MM.1S (cell line): ENCODE measurements around the gene ZNF691.

ENCODE experiments used
- DNase-seq: peaks from one replicate; pipeline ENCODE4 v3.0.0-alpha.2; 2015
- H2AFZ ChIP-seq: fragments of 300-600 bp; sonication (generic); 2 replicates; pipeline ENCODE4 v1.6.0; 2016; ENCODE audit warnings: antibody characterized with exemption, low read length
- H3F3A ChIP-seq: fragments of 300-600 bp; sonication (generic); 2 replicates; pipeline ENCODE4 v1.6.1; 2016; ENCODE audit warnings: mild to moderate bottlenecking, antibody characterized with exemption, low read length, moderate library complexity, mixed read lengths; ENCODE audit not compliant: insufficient read depth
- H3K27ac ChIP-seq: fragments of 300-600 bp; sonication (generic); 2 replicates; pipeline ENCODE4 v1.5.1; 2016; ENCODE audit warnings: mild to moderate bottlenecking, low read length
- H3K27me3 ChIP-seq: fragments of 300-600 bp; sonication (generic); replicated peaks from 2 replicates; pipeline ENCODE4 v1.6.0; 2016; ENCODE audit warnings: low read length; ENCODE audit not compliant: insufficient read depth
- H3K36me3 ChIP-seq: fragments of 300-600 bp; sonication (generic); replicated peaks from 2 replicates; pipeline ENCODE4 v1.6.1; 2016; ENCODE audit warnings: mild to moderate bottlenecking, low read length, mixed read lengths; ENCODE audit not compliant: insufficient read depth
- H3K4me1 ChIP-seq: fragments of 300-600 bp; sonication (generic); 2 replicates; pipeline ENCODE4 v1.6.1; 2016; ENCODE audit warnings: low read length, mixed read lengths
- H3K4me2 ChIP-seq: fragments of 300-600 bp; sonication (generic); 2 replicates; pipeline ENCODE4 v1.6.0; 2016; ENCODE audit warnings: low read depth, low read length
- H3K4me3 ChIP-seq: fragments of 300-600 bp; sonication (generic); 2 replicates; pipeline ENCODE4 v1.5.1; 2016; ENCODE audit warnings: low read length, mixed read lengths
- H3K79me2 ChIP-seq: fragments of 300-600 bp; sonication (generic); 2 replicates; pipeline ENCODE4 v1.6.1; 2016; ENCODE audit warnings: mixed run types, low read length, mixed read lengths
- H3K9ac ChIP-seq: fragments of 300-600 bp; sonication (generic); 2 replicates; pipeline ENCODE4 v1.6.1; 2016; ENCODE audit warnings: low read length, mixed read lengths
- H3K9me2 ChIP-seq: fragments of 300-600 bp; sonication (generic); replicated peaks from 2 replicates; pipeline ENCODE4 v1.6.1; 2016; ENCODE audit warnings: mild to moderate bottlenecking, low read length, mixed read lengths; ENCODE audit not compliant: insufficient read depth
- H3K9me3 ChIP-seq: fragments of 300-600 bp; sonication (generic); replicated peaks from 2 replicates; pipeline ENCODE4 v1.6.1; 2016; ENCODE audit warnings: mild to moderate bottlenecking, low read length, mixed read lengths; ENCODE audit not compliant: insufficient read depth
- H4K20me1 ChIP-seq: fragments of 300-600 bp; sonication (generic); 2 replicates; pipeline ENCODE4 v1.6.1; 2016; ENCODE audit warnings: mild to moderate bottlenecking, low read length, moderate library complexity, mixed read lengths; ENCODE audit not compliant: insufficient read depth
- CTCF ChIP-seq: fragments of 300-600 bp; sonication (generic); IDR thresholded peaks from 2 replicates; pipeline ENCODE4 v1.5.1; 2016; ENCODE audit warnings: antibody characterized with exemption, low read length, mixed read lengths
- EZH2 ChIP-seq: fragments of 300-600 bp; sonication (generic); optimal IDR thresholded peaks from 2 replicates; pipeline ENCODE3; 2017; ENCODE audit warnings: low read depth, mild to moderate bottlenecking, antibody characterized with exemption, low read length, mixed read lengths
- EZH2phosphoT487 ChIP-seq: fragments of 300-600 bp; sonication (generic); IDR thresholded peaks from 2 replicates; pipeline ENCODE4 v1.6.1; 2018; ENCODE audit warnings: antibody characterized with exemption, low read length

The ZNF691 gene

GRCh38 chr1:42838482-42839190, 7.8 kb upstream of the ZNF691 start:
- H3K27me3 ChIP-seq = no peaks in the 10 kb centered on the region
- no peaks in the 10 kb centered on the region for H3K9me3 ChIP-seq
- H2AFZ ChIP-seq = no peak overlapping the region
- H3K4me2 ChIP-seq = peak overlapping the region; percentile 21; the same call in 1 of the 2 replicates
- H3K36me3 ChIP-seq = no peaks in the 10 kb centered on the region
- DNase-seq = no peak
- TF ChIP-seq EZH2 (no peak), CTCF (no peak), EZH2phosphoT487 (no peak)
- no peaks in the 10 kb centered on the region for H3K79me2 ChIP-seq
- H3K4me3 ChIP-seq = no peak overlapping the region
- no peak overlapping the region for H3K9ac ChIP-seq
- no peaks in the 10 kb centered on the region for H3K4me1 ChIP-seq
- H3K9me2 ChIP-seq = no peaks in the 10 kb centered on the region
- H3K27ac ChIP-seq = no peak overlapping the region
- H4K20me1 ChIP-seq = no peaks in the 10 kb centered on the region
- no peaks in the 10 kb centered on the region for H3F3A ChIP-seq

GRCh38 chr1:42841010-42841409, 5.4 kb upstream of the ZNF691 start:
- Histone ChIP-seq H3K79me2 (no peaks in the 10 kb centered on the region), H3K27me3 (no peaks in the 10 kb centered on the region), H3K4me1 (0 out of 2 replicates have a peak, but pooled peaks cover 4% of the 10 kb centered on the region), H3K9me2 (no peaks in the 10 kb centered on the region), H3K9me3 (no peaks in the 10 kb centered on the region), H3K4me3 (no peak overlapping the region), H3F3A (no peaks in the 10 kb centered on the region), H3K36me3 (no peaks in the 10 kb centered on the region), H3K9ac (no peak overlapping the region), H3K4me2 (no peak overlapping the region), H2AFZ (no peak overlapping the region), H4K20me1 (no peaks in the 10 kb centered on the region), H3K27ac (no peak overlapping the region)
- DNase-seq = no peak
- TF ChIP-seq CTCF (no peak), EZH2phosphoT487 (no peak), EZH2 (no peak)

- H2AFZ ChIP-seq = no peak overlapping the region
- no peaks in the 10 kb centered on the region for H3K36me3 ChIP-seq
- no peaks in the 10 kb centered on the region for H3K27me3 ChIP-seq
- H3K79me2 ChIP-seq = peaks cover under 1% of the 10 kb centered on the region
- H3K27ac ChIP-seq = no peak overlapping the region
- H4K20me1 ChIP-seq = no peaks in the 10 kb centered on the region
- no peaks in the 10 kb centered on the region for H3K9me3 ChIP-seq
- H3K9me2 ChIP-seq = no peaks in the 10 kb centered on the region
- H3K4me3 ChIP-seq = no peak overlapping the region
- TF ChIP-seq EZH2phosphoT487 = no peak
- H3K4me1 ChIP-seq = 0 out of 2 replicates have a peak, but pooled peaks cover 4% of the 10 kb centered on the region
- H3F3A ChIP-seq = no peaks in the 10 kb centered on the region
- DNase-seq = no peak
- H3K9ac ChIP-seq = no peak overlapping the region
- no peak overlapping the region for H3K4me2 ChIP-seq
These were observed 4.8 kb upstream of the ZNF691 start for GRCh38 chr1:42841440-42842147.
